Stomach (tissue), 4 donors: ENCODE data around the gene TTLL3.

ENCODE experiments used
- CTCF ChIP-seq, 7 experiments: fragments of 450-650 bp in 4 of 7; fragments of 200-600 bp in 3 of 7; sonication (generic) in 3 of 7; IDR thresholded peaks; one replicate each; pipeline ENCODE4 v1.5.1; 2016 to 2019; ENCODE audit warnings: antibody characterized with exemption in 7 of 7, control low read depth in 2 of 7, mild to moderate bottlenecking in 1 of 7
- EP300 ChIP-seq: sonication (generic); formaldehyde crosslinking; IDR thresholded peaks from one replicate; pipeline ENCODE4 v1.6.1; 2017; ENCODE audit warnings: antibody characterized with exemption
- POLR2A ChIP-seq, 4 donors: fragments of 450-650 bp; IDR thresholded peaks; one replicate each; pipeline ENCODE4 v1.6.1; 2016; ENCODE audit warnings: antibody characterized with exemption in 4 of 4, control low read depth in 2 of 4, mild to moderate bottlenecking in 1 of 4, moderate library complexity in 1 of 4

DNA sequence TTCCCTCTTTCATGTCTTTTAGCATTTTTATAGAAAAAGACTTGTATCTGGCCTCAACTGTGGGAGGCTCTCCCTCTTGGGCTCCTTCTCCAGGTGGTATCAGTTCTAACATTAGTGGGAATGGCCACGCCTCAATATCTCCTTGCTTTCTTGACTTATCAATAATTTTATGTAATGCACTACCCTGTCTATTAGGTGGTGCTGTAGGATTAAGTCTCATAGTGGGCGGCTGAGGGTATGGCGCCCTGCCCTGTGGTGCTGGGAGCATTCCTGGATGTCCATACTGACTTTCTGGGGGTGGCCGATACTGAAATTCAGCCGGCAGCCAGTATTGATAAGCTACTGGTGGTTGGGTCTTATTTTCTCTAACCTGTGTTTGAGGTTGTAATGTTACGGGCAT is 42.5 kb downstream of the TTLL3 start:
- TF ChIP-seq CTCF (IDR thresholded peaks at IDR 0.05) = no peak
- TF ChIP-seq POLR2A (IDR thresholded peaks at IDR 0.05) = no peak
- TF ChIP-seq EP300 = no peak
